DMS 273 treated with DMSO at 0.1 percent for 48 hours (cell line): ENCODE results near the gene GUCY2C.

Source experiments
- DNase-seq: peaks from one replicate; lab custom pipeline; 2025; lab: John Stamatoyannopoulos, UW

GUCY2C gene

GRCh38 chr12:14570231-14570630 is 126.2 kb downstream of the GUCY2C start:
- DNase-seq = no peak

GRCh38 chr12:14567351-14568162 is 128.8 kb downstream of the GUCY2C start, which contains the start of gene PLBD1:
TSS of gene PLBD1 (minus strand) at chr12:14567883. CDS start at chr12:14567696, 187 bp downstream.
- DNase-seq = no peak

- DNase-seq = no peak
Measured at GRCh38 chr12:14564336-14564959, 132.0 kb downstream of the GUCY2C start.

- DNase-seq = no peak
Measured at GRCh38 chr12:14563046-14563445, 133.4 kb downstream of the GUCY2C start.
